Amygdala (tissue), 56 donors: ENCODE results near the gene CDC42EP3.
A peak's percentile ranks its signal among the peaks of the same experiment; 100 is the strongest.

Experiments used
- DNase-seq, 56 donors: peaks; one replicate each; lab custom pipeline; 2025; lab: John Stamatoyannopoulos, UW

Gene CDC42EP3

GRCh38 chr2:37621199-37621598 is 50.2 kb downstream of the CDC42EP3 start:
- no peak for DNase-seq

GRCh38 chr2:37619959-37620300 is 51.5 kb downstream of the CDC42EP3 start:
- DNase-seq: no peak

DNA sequence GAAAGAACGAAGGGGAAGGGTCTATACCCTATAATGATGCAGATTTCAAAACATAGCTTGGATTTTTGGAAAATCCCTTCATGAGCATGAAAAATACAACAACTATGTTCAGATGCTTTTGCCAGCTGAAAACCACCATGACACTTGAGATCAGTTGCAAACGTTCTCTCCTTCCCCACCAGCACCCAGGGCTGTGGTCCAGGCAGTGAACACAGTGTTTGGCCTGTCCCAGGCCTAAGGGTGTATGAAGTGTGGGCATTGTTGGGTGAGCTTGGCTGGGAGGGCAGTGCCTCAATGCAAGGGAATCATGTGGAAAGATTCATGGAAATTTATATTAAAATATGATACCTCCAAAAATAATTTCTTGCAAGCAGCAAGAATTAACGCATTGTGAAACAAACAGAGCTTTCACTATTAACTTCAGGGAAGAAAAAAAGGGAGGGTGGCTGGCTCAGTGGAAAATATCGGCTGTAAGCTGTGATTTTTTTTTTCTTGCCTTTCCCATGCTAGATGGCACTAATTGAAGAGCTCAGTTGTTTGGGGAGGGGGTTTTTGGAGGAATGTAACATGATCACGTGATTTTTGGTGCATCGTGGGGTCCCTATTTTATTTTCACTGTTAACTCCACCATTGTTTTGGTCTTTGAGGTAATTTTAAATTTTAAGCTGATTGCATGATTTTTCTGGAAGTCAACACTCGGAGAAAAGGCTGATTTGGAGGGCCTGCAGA is 52.0 kb downstream of the CDC42EP3 start:
- DNase-seq: no peak

GRCh38 chr2:37618326-37618725 is 53.1 kb downstream of the CDC42EP3 start:
- DNase-seq: no peak

GRCh38 chr2:37617119-37617892 is 54.1 kb downstream of the CDC42EP3 start:
- no peak for DNase-seq

GRCh38 chr2:37616677-37617005 is 54.8 kb downstream of the CDC42EP3 start:
- DNase-seq: no peak

GRCh38 chr2:37615804-37616676 is 55.4 kb downstream of the CDC42EP3 start:
- DNase-seq: peak in 3 of 56 donors; percentile 6 to 14 (median 12)

- peak in 6 of 56 donors; percentile 6 to 54 (median 24) for DNase-seq
Measured at GRCh38 chr2:37614061-37614738, 57.2 kb downstream of the CDC42EP3 start.

DNA sequence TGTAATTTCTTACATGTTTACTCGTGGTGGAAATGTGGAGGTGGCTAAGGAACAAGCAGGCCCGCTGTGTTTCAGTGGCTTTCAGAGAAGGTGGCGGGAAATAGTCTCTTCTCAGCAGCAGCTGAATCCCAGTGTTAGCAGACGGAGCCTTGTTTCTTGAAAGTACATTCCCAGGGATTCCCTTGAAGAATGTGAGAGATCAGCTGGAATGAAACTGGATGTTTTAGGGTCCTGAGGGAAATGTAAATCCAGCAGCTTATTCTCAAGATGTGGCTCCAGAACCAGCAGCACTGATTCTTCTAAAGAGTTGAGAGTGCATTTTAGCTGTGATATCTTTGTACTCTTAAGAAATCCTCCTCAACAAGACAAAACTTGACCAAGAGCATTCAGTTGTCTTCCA is 59.1 kb downstream of the CDC42EP3 start:
- no peak for DNase-seq

GRCh38 chr2:37610638-37611289 is 60.7 kb downstream of the CDC42EP3 start:
- DNase-seq: no peak

- DNase-seq: no peak
Measured at GRCh38 chr2:37609782-37610181, 61.7 kb downstream of the CDC42EP3 start.

GRCh38 chr2:37604716-37605115 is 66.7 kb downstream of the CDC42EP3 start:
- DNase-seq: no peak

GRCh38 chr2:37602702-37603101 is 68.7 kb downstream of the CDC42EP3 start:
- DNase-seq: no peak

DNA sequence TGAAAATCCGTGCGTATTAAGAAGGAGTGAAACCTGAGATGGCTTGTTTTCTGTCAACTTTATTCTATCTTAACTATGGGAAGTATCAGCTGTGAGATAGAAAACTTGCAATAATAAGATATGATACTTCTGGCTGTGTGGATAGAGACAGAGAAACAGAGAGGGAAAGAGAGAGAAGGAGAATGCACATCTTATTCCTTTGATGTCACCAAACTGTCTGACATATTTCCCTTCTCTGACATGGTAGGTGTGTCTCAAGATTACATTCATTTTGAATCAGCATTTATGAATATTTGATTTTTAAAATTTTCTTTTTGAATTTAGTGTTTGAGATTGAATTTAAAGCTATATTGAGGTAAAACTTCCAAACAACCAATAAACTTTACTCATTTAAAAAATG is 69.4 kb downstream of the CDC42EP3 start:
- DNase-seq: no peak

- no peak for DNase-seq
Measured at GRCh38 chr2:37601569-37601968, 69.9 kb downstream of the CDC42EP3 start.

GRCh38 chr2:37600735-37601134 is 70.7 kb downstream of the CDC42EP3 start:
- DNase-seq: no peak

DNA sequence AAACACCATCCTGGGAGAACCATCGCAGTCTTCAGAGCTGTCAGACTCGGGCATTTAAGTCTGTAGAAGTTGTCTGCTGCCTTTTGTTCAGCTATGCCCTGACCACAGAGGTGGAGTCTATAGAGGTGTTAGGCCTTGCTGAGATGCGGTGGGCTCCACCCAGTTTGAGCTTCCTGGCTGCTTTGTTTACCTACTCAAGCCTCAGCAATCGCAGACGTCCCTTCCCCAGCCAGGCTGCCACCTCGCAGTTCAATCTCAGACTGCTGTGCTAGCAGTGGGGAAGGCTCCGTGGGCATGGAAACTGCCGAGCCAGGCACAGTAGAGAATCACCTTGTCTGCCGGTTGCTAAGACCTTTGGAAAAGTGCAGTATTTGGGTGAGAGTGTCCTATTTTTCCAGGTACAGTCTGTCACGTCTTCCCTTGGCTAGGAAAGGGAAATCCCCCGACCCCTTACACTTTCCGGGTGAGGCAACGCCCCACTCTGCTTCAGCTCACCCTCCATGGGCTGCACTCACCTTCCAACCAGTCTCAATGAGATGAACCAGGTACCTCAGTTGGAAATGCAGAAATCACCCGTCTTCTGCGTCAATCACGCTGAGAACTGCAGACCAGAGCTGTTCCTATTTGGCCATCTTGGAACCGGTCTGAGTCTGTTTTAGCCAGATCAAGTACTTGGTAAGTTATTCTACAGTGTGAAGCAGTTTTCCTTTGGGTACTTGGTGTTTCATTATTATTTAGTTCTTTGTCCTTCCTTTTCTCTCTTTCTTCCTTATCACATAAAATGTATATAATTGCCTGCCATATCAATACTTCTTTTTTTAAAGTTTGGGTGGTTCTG is 71.5 kb downstream of the CDC42EP3 start:
- no peak for DNase-seq

DNA sequence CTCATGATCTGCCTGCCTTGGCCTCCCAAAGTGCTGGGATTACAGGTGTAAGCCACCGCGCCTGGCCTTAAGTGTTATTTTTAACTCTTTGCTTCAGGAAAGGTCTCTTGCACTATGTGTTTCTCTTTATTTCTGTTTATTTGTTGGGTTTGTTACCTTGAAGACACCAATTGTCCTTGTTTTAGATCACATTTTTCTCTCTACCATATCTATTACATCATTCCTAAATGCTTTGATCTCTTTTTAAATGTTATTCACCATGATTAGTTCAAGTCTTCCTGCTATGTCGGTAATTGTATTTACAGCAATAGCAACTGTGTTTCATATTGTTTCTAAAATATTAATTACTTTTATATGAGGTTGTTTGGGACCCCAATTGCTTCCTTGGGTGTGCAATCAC is 77.7 kb downstream of the CDC42EP3 start:
- DNase-seq: no peak

DNA sequence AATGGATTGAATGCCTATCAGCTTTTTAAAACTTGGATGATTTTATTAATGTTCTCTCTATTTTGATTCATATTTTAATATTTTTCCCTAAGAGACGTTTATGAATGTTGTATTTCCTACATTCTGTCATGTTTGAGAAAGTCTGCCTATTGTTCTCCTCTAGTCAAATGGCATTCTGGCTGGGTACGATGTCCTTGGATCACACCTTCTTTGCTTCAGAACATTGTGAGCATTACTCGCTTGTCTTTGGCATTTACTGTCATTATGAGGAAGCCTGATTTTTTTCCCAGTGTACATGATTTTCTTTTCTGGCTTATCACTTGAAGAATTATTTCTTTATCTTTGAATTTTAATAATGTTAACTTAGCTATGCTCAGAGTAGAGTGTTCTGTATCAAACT is 78.4 kb downstream of the CDC42EP3 start:
- no peak for DNase-seq
